GM12873 (cell line): ENCODE measurements around the gene BTBD17.

Source experiments
- CTCF ChIP-seq: IDR thresholded peaks from 2 replicates; pipeline ENCODE4 v1.5.1; 2012; ENCODE audit warnings: low read depth, mild to moderate bottlenecking, moderate library complexity, low read length, control low read depth; ENCODE audit not compliant: insufficient read depth; ENCODE audit errors: missing control alignments

Gene BTBD17

GRCh38 chr17:74355065-74355464 is 6.6 kb downstream of the BTBD17 start:
- no peak for TF ChIP-seq CTCF

GRCh38 chr17:74354561-74354960 is 7.1 kb downstream of the BTBD17 start:
- TF ChIP-seq CTCF = no peak

GRCh38 chr17:74354123-74354522 is 7.5 kb downstream of the BTBD17 start:
- peak; percentile 98 for TF ChIP-seq CTCF

GRCh38 chr17:74353446-74354060 is 8.1 kb downstream of the BTBD17 start:
- TF ChIP-seq CTCF = no peak

- no peak for TF ChIP-seq CTCF
These were observed 10.0 kb downstream of the BTBD17 start for GRCh38 chr17:74351552-74352210.

- TF ChIP-seq CTCF = no peak
These were observed 11.2 kb downstream of the BTBD17 start for GRCh38 chr17:74350486-74350885.

- TF ChIP-seq CTCF = no peak
These were observed 12.5 kb downstream of the BTBD17 start for GRCh38 chr17:74349120-74349519.
